Central memory CD8-positive, alpha-beta T cell (primary cell): ENCODE data around the gene FBXL20.
"Not testable (repeated sequence)": the region's sequence is repeated elsewhere in the genome, so short reads cannot be mapped to it uniquely, and the experiment has no call there.

ENCODE experiments used
- ATAC-seq: fragments of 150-1000 bp; cut with Tn5 transposase; replicated peaks from 2 replicates; pipeline ENCODE4 v1.10.0; 2022; ENCODE audit warnings: mild to moderate bottlenecking, moderate FRiP score, moderate number of reproducible peaks; ENCODE audit not compliant: poor library complexity, severe bottlenecking; ENCODE audit errors: extremely low read depth
- DNase-seq, 2 donors: peaks; one replicate each; pipeline ENCODE4 v3.0.0; 2021; ENCODE audit warnings: low spot score in 2 of 2
- H3K27ac Mint-ChIP-seq: one replicate; pipeline ENCODE4 v1.8.0; 2022; ENCODE audit warnings: low read depth, mild to moderate bottlenecking, moderate library complexity, mixed read lengths
- H3K27me3 Mint-ChIP-seq: one replicate; pipeline ENCODE4 v1.8.0; 2022; ENCODE audit warnings: mixed read lengths
- H3K36me3 Mint-ChIP-seq: one replicate; pipeline ENCODE4 v1.8.0; 2022; ENCODE audit warnings: mild to moderate bottlenecking, moderate library complexity, mixed read lengths; ENCODE audit not compliant: insufficient read depth
- H3K4me1 Mint-ChIP-seq: one replicate; pipeline ENCODE4 v1.8.0; 2022; ENCODE audit warnings: mixed read lengths
- H3K4me3 Mint-ChIP-seq: one replicate; pipeline ENCODE4 v1.8.0; 2022; ENCODE audit warnings: mild to moderate bottlenecking, moderate library complexity, mixed read lengths
- H3K9me3 Mint-ChIP-seq: one replicate; pipeline ENCODE4 v1.8.0; 2022; ENCODE audit warnings: mixed read lengths

FBXL20 gene

GRCh38 chr17:39401412-39402243, at the start of gene FBXL20:
TSS of gene FBXL20 (minus strand) at chr17:39401626. CDS start at chr17:39401402, 224 bp downstream.
- Mint-ChIP-seq H3K4me3 (peak within 1 kb of the TSS; percentile 96), H3K27ac (peak within 1 kb of the TSS; percentile 94), H3K36me3 (peaks cover 27% of the 10 kb centered on the region), H3K9me3 (no peaks in the 10 kb centered on the region), H3K27me3 (no peaks in the 10 kb centered on the region), H3K4me1 (peaks cover 17% of the 10 kb centered on the region)
- ATAC-seq (peak; percentile 85), DNase-seq (peak; percentile 85)

GRCh38 chr17:39450847-39451581, 49.6 kb upstream of the FBXL20 start, which contains the start of gene MED1:
TSS of gene MED1 (minus strand) at chr17:39451263. CDS start at chr17:39451062, 201 bp downstream.
- DNase-seq (peak; percentile 84 to 89), ATAC-seq (peak; percentile 96)
- peak within 1 kb of the TSS; percentile 94 for H3K27ac Mint-ChIP-seq
- H3K36me3 Mint-ChIP-seq, result peaks cover 39% of the 10 kb centered on the region
- peak within 1 kb of the TSS; percentile 94 for H3K4me3 Mint-ChIP-seq
- H3K4me1 Mint-ChIP-seq, result peaks cover 19% of the 10 kb centered on the region
- no peaks in the 10 kb centered on the region for H3K9me3 Mint-ChIP-seq
- no peaks in the 10 kb centered on the region for H3K27me3 Mint-ChIP-seq

GRCh38 chr17:39450051-39450450, 48.6 kb upstream of the FBXL20 start:
- peaks cover 19% of the 10 kb centered on the region for H3K4me1 Mint-ChIP-seq
- peak overlapping the region; percentile 94 for H3K4me3 Mint-ChIP-seq
- H3K9me3 Mint-ChIP-seq, result no peaks in the 10 kb centered on the region
- no peak for DNase-seq
- no peak overlapping the region for H3K27ac Mint-ChIP-seq
- H3K36me3 Mint-ChIP-seq, result peaks cover 48% of the 10 kb centered on the region
- no peak for ATAC-seq
- no peaks in the 10 kb centered on the region for H3K27me3 Mint-ChIP-seq

- DNase-seq (no peak), ATAC-seq (no peak)
- H3K9me3 Mint-ChIP-seq, result no peaks in the 10 kb centered on the region
- H3K27ac Mint-ChIP-seq, result no peak overlapping the region
- no peaks in the 10 kb centered on the region for H3K27me3 Mint-ChIP-seq
- H3K4me1 Mint-ChIP-seq, result peaks cover 25% of the 10 kb centered on the region
- peaks cover 71% of the 10 kb centered on the region for H3K36me3 Mint-ChIP-seq
- H3K4me3 Mint-ChIP-seq, result no peak overlapping the region
These were observed 46.1 kb upstream of the FBXL20 start for GRCh38 chr17:39447561-39447960.

- H3K27me3 Mint-ChIP-seq, result no peaks in the 10 kb centered on the region
- no peak for ATAC-seq
- DNase-seq, result no peak
- peaks cover 16% of the 10 kb centered on the region for H3K4me1 Mint-ChIP-seq
- H3K9me3 Mint-ChIP-seq, result no peaks in the 10 kb centered on the region
- H3K36me3 Mint-ChIP-seq, result peaks cover 91% of the 10 kb centered on the region
- no peak overlapping the region for H3K4me3 Mint-ChIP-seq
- H3K27ac Mint-ChIP-seq, result no peak overlapping the region
These were observed 41.9 kb upstream of the FBXL20 start for GRCh38 chr17:39443326-39443725.

GRCh38 chr17:39439868-39440267, 38.4 kb upstream of the FBXL20 start:
- H3K27ac Mint-ChIP-seq, result peak overlapping the region; percentile 50
- H3K4me3 Mint-ChIP-seq, H3K27me3 Mint-ChIP-seq, H3K9me3 Mint-ChIP-seq, ATAC-seq, DNase-seq: not testable (repeated sequence)
- peaks cover 13% of the 10 kb centered on the region for H3K4me1 Mint-ChIP-seq
- peaks cover 83% of the 10 kb centered on the region for H3K36me3 Mint-ChIP-seq

- ATAC-seq (no peak), DNase-seq (no peak)
- Mint-ChIP-seq H3K36me3 (peaks cover 76% of the 10 kb centered on the region), H3K27ac (no peak overlapping the region), H3K9me3 (no peaks in the 10 kb centered on the region), H3K4me3 (no peak overlapping the region), H3K27me3 (no peaks in the 10 kb centered on the region), H3K4me1 (no peaks in the 10 kb centered on the region)
These were observed 28.2 kb upstream of the FBXL20 start for GRCh38 chr17:39429600-39429999.

GRCh38 chr17:39416141-39416540, 14.7 kb upstream of the FBXL20 start:
- ATAC-seq (no peak), DNase-seq (no peak)
- Mint-ChIP-seq H3K4me1 (no peaks in the 10 kb centered on the region), H3K27me3 (no peaks in the 10 kb centered on the region), H3K36me3 (peaks cover 78% of the 10 kb centered on the region), H3K27ac (no peak overlapping the region), H3K9me3 (no peaks in the 10 kb centered on the region), H3K4me3 (no peak overlapping the region)

- ATAC-seq (no peak), DNase-seq (no peak)
- H3K4me1 Mint-ChIP-seq, result no peaks in the 10 kb centered on the region
- H3K4me3 Mint-ChIP-seq, result no peak overlapping the region
- H3K27ac Mint-ChIP-seq, result no peak overlapping the region
- H3K36me3 Mint-ChIP-seq, result peaks cover 62% of the 10 kb centered on the region
- H3K27me3 Mint-ChIP-seq, result no peaks in the 10 kb centered on the region
- H3K9me3 Mint-ChIP-seq, result no peaks in the 10 kb centered on the region
These were observed 8.9 kb upstream of the FBXL20 start for GRCh38 chr17:39410279-39410678.

- Mint-ChIP-seq H3K4me1 (no peaks in the 10 kb centered on the region), H3K27me3 (no peaks in the 10 kb centered on the region), H3K27ac (no peak overlapping the region), H3K36me3 (peaks cover 51% of the 10 kb centered on the region), H3K4me3 (no peak overlapping the region), H3K9me3 (no peaks in the 10 kb centered on the region)
- DNase-seq, result no peak
- ATAC-seq, result no peak
These were observed 6.9 kb upstream of the FBXL20 start for GRCh38 chr17:39408360-39408759.

- Mint-ChIP-seq H3K36me3 (peaks cover 47% of the 10 kb centered on the region), H3K4me1 (no peaks in the 10 kb centered on the region), H3K27ac (no peak overlapping the region), H3K9me3 (no peaks in the 10 kb centered on the region), H3K27me3 (no peaks in the 10 kb centered on the region), H3K4me3 (no peak overlapping the region)
- DNase-seq (no peak), ATAC-seq (no peak)
These were observed 5.5 kb upstream of the FBXL20 start for GRCh38 chr17:39406951-39407350.

- no peaks in the 10 kb centered on the region for H3K9me3 Mint-ChIP-seq
These were observed 4.0 kb upstream of the FBXL20 start for GRCh38 chr17:39405436-39405835.

More at GRCh38 chr17:39405436-39405835, 4.0 kb upstream of the FBXL20 start:
- no peak overlapping the region for H3K4me3 Mint-ChIP-seq
- DNase-seq (no peak), ATAC-seq (no peak)
- no peak overlapping the region for H3K27ac Mint-ChIP-seq
- H3K36me3 Mint-ChIP-seq, result peaks cover 43% of the 10 kb centered on the region
- H3K4me1 Mint-ChIP-seq, result peaks cover 6% of the 10 kb centered on the region
- no peaks in the 10 kb centered on the region for H3K27me3 Mint-ChIP-seq
